Stimulated activated CD8-positive, alpha-beta memory T cell treated with anti-CD3 and anti-CD28 coated beads, Interleukin-2, amount 100 ng/mL, for 48 hours (primary cell): Measurements from ENCODE around the gene NID2.
A peak's percentile ranks its signal among the peaks of the same experiment; 100 is the strongest.

ENCODE experiments used
- DNase-seq, 2 donors: peaks; one replicate each; pipeline ENCODE4 v3.0.0-alpha.2; 2020; ENCODE audit warnings: low read depth in 2 of 2

The NID2 gene

GRCh38 chr14:52000019-52000582, 68.8 kb downstream of the NID2 start:
- no peak for DNase-seq

- no peak for DNase-seq
These were observed 69.8 kb downstream of the NID2 start for GRCh38 chr14:51999084-51999483.

GRCh38 chr14:51998348-51998747, 70.5 kb downstream of the NID2 start:
- no peak for DNase-seq

DNA sequence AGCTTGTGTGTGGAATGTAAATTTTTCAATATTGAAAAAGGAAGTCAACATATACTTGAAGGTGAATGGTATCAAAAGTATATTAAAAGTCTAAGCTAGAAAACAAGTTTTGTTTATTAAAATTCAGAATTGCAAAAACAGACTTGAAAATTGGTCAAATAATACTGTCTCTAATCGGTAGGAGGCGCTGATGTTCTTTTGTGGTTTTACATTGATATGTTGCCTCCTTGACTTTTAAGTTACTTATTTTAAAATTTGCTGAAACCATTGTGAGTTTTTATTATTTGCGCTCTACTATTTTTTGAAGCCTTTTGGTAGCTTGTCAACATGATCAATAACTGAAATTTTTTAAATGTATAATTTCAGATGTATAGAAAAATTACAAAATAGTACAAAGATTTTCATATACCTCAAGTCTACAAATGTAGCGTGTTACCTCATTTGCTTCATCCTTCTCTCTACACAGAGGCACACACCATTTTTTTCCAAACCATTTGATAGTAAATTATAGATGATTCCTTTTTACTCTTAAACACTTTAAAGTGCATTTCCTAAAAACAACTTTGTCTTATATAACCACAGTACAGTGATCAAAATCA, 72.6 kb downstream of the NID2 start:
- no peak for DNase-seq

DNA sequence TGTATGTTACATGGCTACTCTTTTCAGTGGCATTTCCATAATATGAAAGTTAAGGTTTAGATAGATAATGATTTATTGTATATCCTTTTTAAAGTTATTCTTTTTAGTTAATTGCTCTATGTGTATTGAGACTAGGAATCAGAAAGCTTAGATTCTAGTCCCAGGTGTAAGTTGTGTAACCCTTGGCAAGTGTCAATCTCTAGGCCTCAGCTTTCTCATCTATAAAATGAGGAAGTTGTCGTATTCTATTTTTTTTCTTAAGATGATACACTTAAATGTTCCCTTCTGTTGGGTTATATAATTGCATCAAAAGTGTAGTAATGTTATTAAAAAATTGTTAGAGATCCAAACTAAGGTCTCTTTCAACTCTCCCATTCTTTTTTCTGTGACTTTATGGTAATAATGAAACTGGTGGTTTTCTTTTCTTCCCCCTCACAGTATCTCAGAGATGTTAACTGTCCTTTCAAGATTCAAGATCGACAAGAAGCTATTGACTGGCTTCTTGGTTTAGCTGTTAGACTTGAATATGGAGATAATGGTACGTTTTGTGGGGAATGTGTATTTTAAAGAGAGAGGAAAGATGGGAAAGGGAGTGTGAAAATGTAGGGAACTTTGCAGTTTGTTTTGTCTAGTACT, 75.5 kb downstream of the NID2 start:
- no peak for DNase-seq

DNA sequence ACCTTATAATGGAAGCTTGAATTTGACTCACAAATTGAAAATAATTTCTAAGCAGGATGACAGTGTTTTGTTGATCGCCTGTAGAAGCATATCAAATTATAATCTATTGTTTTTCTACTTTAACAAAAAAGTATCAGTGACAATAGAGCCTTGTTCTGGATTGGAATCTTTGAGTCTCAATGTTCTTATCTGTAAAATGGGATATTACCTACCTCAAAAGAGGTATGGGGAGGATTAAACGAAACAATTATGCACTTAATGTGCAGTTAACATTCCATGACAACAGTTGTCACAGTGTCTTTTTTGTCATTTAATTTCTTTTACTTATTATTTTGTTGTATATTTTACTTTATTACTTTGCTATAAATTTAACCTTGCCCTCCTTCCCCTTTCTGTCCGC, 78.4 kb downstream of the NID2 start:
- no peak for DNase-seq

DNA sequence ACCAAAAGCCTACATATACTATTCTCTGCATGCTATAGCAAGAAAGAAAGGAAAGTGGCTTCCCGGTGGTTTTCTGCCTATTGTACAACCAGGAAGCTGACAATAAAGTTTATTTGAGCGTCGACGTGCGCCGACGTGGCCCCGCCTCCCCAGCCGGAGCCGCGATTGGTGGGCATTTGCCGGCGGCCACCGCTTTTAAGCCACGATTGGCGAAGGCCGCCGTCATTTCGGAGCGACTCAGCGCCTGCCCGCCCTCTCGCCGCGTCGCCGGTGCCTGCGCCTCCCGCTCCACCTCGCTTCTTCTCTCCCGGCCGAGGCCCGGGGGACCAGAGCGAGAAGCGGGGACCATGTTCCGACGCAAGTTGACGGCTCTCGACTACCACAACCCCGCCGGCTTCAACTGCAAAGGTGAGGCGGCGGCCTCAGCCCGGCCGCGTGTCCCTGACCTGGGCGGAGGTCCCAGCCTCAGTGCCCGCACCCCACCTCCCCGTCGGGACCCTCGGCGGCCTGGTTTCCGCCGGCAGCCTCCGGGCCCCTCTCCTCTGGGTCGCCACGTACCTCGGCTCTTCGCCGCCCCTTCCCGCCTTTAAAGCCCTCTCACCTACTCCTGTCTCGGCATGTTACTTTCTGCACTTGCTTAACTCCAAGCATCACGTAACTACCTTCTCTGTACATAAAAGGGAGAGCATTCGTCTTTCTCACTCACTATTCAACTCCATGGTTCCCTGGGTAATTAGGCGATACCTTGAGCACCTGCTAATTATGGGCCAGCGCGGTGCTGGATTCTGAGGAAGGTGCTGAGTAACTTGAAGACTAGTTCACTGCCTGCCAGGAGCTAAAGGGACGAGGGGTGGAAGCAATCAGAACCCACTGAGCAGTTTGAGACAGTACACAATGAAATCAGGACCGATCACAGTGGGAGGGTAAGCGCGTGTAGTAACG, 79.3 kb downstream of the NID2 start, which contains the start of gene RTRAF:
Gene RTRAF (plus strand): TSS at position 254 of the 942 bp plus-strand sequence. CDS start 94 bp downstream, at position 348.
- peak; percentile 85 to 90 for DNase-seq

GRCh38 chr14:51988221-51988620, 80.6 kb downstream of the NID2 start:
- no peak for DNase-seq

DNA sequence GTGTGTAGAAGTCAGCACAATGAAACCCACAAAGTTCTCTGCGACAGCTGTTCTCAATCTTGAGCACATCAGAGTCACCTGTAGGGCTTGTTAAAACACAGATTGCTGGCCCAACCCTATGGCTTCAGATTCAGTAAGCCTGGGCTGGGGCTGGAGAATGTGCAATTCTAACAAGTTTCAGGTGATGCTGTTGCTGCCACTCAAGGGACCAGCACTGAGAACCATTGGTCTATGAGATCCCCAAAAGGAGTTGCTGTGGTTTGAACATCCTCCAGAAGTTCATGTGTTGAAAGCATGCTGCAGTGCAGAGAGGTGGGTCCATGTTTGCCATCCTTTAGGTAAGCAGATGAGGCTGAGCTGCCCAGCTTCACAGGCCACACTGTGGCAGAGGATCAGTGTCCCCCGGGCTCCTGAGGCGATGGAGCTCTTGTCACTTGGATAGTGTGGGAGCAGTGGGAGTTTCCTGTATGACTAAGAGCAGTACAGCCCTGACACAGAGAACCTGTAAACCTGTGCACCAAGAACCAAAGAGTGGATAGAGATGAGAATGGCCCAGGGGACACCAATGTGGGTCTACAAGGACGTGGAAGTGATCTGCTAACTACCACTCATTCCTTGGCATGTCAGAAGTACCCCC, 87.5 kb downstream of the NID2 start:
- no peak for DNase-seq

DNA sequence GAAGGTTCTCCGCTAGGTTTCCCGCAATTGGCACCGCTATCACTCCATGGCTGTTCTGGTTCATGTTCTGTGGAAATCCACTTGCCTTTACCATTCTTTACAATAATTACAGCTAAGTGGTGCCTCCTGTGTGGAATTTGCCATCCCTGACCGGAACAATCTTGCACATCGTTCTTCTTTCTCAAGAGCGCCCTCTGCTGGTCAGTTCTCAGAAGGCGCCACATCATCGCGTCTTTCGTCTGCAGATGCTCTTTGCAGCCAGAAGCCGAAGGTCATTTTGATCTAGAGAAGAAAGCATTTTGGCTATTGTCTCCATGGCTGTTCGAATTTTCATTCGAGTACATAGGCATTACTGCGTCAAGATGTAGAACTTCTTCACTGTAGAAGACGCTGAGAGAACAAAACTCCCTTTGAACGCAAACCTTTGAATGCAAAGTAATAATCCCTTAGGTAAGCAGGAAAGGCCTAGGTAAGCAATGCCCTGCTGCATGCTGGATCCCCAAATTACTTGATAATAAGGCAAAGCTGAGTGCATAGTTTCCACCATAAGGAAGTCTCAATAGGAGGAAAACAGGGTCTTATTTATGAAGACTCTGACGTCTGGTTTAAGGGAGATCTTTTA, 89.7 kb downstream of the NID2 start:
- DNase-seq, result peak; percentile 50 to 76

DNA sequence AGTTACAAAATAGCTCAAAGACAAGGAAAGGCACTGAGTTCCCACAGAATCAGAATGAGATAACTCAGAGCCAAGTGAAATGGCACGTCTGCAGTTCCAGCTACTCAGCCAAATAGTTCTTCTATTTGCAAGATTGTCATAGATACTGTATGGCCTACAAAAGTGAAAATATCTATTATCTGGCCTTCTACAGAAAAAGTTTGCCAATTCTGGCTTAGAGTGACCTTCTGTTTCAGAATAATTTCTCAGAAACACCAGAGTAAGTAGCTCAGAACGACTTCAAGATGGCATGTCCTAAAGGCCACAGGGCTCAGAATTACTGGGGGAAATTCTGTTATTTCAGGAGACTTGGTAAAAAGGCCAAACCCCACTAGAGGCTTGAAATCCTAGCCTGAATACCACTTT, 90.2 kb downstream of the NID2 start:
- DNase-seq, result no peak

- DNase-seq, result no peak
These were observed 91.8 kb downstream of the NID2 start for GRCh38 chr14:51977075-51977474.

- DNase-seq, result no peak
These were observed 96.3 kb downstream of the NID2 start for GRCh38 chr14:51972566-51972965.

- no peak for DNase-seq
These were observed 98.9 kb downstream of the NID2 start for GRCh38 chr14:51969852-51970540.

DNA sequence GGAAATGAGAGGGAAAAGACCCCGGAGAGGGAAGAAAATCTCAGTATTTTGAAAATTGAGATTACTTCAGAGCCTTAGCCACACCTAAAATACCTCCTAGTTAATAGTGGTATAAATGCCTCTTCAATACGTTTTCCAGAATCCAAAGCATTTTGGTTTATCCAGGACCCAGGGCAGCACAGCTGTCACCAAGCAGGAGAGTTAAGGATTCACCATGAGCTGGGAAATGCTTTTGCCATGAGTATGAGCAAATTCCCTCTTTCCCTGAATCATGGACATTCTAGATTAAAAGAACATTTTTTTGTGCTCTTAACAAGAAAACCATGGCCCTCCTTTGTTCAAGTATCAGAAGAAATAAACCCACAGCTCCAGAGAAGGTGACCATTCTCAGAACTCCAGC, 101.3 kb downstream of the NID2 start:
- DNase-seq, result no peak

GRCh38 chr14:51963286-51963685, 105.6 kb downstream of the NID2 start:
- no peak for DNase-seq

- DNase-seq, result no peak
These were observed 106.1 kb downstream of the NID2 start for GRCh38 chr14:51962711-51963110.

- DNase-seq, result no peak
These were observed 108.0 kb downstream of the NID2 start for GRCh38 chr14:51960866-51961265.

GRCh38 chr14:51959928-51960327, 108.9 kb downstream of the NID2 start:
- DNase-seq, result no peak

GRCh38 chr14:51957950-51958349, 110.9 kb downstream of the NID2 start:
- DNase-seq, result no peak
